H7 (cell line): ENCODE measurements around the gene GNB2. TPM values are rescaled to one million over a fixed set of nuclear protein-coding genes. Genes with fewer than 3 reads are reported as not detected.

Experiments
- DNase-seq: peaks from one replicate; pipeline ENCODE4 v3.0.0; 2012
- H3K27me3 ChIP-seq: 2 replicates; pipeline ENCODE4 v1.6.0; 2011; ENCODE audit warnings: mild to moderate bottlenecking, low read length; ENCODE audit not compliant: control insufficient read depth, insufficient read depth
- H3K36me3 ChIP-seq: replicated peaks from 2 replicates; pipeline ENCODE4 v1.5.1; 2011; ENCODE audit warnings: low read length; ENCODE audit not compliant: control insufficient read depth, insufficient read depth
- H3K4me3 ChIP-seq: 2 replicates; pipeline ENCODE4 v1.5.1; 2011; ENCODE audit warnings: low read depth, mild to moderate bottlenecking, control low read depth, low read length, moderate library complexity; ENCODE audit not compliant: insufficient read depth
- total RNA-seq: library from RNA; depleted of rRNA; stranded (reverse); fragments of >200 nt; shearing (Covaris generic); gene quantifications from 2 replicates; pipeline ENCODE4 v1.2.3, GENCODE V29; 2014

Gene GNB2
- total RNA-seq, 1 experiment from 2014 or later, result 122 TPM

DNA sequence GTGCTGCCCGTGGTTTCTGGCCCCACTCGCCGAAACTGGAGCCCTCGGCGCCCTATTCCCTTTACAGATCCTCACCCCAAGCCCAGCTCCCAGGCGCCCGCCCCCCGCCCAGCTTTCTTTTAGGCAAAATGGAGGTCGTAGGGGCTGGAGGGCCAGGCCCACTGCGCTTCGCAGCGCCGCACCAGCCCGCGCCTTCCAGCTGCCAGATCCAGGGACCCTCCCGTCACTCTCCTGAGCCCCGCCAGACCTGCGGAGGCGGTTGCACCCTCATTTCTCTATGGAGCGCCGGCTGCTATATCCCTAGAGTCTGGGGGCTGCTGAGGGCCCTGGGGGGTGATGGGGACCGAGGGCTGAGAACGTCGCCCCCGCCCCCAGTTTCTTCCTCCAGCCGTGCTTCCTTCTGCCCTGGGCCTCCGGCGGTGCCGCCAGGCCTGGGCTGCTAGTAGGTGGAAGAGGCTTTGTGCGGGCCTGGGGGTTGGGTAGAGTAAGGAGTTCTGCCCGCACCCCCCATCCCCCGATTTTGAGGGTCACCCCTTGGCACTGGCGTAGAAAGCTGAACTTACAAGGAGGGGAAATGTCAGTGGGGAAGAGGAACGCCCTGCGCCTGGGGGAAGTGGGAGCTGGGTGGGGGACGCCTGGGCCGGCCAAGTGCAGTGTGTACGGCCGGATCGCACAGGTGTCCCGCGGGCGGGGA, 1.0 kb downstream of the GNB2 start:
- Histone ChIP-seq H3K27me3 (peaks cover 5% of the 10 kb centered on the region), H3K36me3 (peaks cover 10% of the 10 kb centered on the region), H3K4me3 (peak overlapping the region; percentile 88)
- DNase-seq, result peak; percentile 81

DNA sequence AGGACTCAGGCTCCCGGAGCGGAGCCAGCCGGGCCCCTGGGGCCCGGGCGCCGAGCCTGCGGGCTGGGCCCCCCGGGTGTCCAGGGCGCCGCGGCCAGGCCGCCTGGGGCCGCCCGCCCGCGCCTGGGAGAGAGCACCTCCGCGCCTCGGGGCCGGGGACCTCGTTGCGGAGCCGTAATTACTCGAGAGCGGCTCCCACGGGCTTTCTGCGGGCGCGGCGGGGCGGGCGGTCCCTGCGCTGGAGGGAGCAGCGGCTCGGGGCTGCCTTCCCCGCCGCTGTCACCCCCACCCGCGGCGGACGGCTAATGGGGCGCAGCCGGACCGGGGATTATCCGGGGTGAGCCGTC, 1.5 kb downstream of the GNB2 start:
- H3K27me3 ChIP-seq, result peaks cover 5% of the 10 kb centered on the region
- peaks cover 10% of the 10 kb centered on the region for H3K36me3 ChIP-seq
- peak overlapping the region; percentile 88 for H3K4me3 ChIP-seq
- peak; percentile 70 for DNase-seq

DNA sequence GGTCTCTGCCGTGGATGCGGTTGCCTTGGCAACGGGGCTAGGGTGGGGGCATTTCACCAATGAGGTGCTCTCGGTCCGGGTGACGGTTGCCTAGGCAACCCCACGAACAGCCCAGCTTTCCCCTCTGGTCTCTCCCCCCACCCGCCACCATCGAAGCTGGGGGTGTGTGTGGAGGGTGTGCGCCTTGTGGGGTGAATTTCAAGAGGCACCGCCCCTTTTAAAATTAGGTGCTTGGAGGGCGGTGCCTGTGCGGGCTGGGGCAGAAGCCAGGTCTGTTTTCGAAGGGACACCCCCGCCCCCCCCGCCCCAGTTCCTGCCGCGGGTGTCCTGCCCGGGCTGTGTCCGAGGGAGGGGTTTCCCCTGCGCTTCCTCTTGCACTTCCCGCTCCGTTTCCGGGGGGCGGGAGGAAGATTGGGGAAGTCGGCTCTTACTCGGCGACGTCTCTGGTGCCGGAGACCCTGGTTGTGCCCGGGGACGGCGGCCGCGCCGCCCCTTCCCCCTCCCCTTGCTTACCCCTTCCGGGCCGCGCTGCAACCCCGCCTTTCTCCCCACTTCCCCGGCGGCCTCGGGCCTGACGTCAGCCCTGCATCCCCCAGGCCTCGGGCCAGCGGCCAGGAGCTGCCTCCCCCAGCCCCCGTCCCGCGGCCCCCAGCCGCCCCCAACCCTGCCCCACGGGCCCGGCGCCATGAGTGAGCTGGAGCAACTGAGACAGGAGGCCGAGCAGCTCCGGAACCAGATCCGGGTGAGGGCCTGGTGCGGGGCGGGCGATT, 2.2 kb downstream of the GNB2 start:
- peaks cover 10% of the 10 kb centered on the region for H3K36me3 ChIP-seq
- DNase-seq, result peak; percentile 96
- peaks cover 5% of the 10 kb centered on the region for H3K27me3 ChIP-seq

DNA sequence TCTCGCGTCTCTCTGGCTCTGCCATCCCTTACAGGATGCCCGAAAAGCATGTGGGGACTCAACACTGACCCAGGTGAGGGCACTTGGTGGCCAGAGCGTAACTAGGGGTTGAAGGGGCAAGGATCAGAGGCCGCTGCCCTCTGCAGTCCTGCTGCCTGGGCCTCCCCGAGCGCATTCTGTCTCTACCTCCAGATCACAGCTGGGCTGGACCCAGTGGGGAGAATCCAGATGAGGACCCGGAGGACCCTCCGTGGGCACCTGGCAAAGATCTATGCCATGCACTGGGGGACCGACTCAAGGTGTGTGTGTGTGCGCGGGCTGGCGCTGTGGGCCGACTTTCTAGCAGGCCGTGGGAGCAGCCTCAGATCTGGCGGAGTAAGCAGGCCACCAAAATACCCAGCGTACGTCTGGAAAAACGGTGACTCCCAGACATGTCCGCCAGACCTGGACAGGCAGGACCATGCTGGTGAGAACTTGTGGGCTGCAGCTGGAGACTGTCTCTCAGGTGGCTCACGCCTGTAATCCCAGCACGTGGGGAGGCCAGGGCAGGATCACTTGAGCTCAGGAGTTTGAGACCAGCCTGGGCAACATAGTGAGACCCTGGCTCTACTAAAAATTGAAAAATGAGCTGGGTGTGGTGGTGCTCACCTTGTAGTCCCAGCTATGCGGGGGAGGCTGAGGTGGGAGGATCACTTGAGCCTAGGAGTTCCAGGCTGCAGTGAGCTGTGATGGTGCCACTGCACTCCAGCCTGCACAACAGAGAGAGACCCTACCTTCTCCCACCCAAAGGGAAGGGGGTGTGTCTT, 3.2 kb downstream of the GNB2 start:
- Histone ChIP-seq H3K4me3 (0 out of 2 replicates have a peak overlapping the region, but pooled peaks have one; percentile 88), H3K27me3 (peaks cover 5% of the 10 kb centered on the region), H3K36me3 (peaks cover 11% of the 10 kb centered on the region)
- no peak for DNase-seq

More for the DNA sequence above, 2.2 kb downstream of the GNB2 start:
- peak overlapping the region; percentile 88 for H3K4me3 ChIP-seq

DNA sequence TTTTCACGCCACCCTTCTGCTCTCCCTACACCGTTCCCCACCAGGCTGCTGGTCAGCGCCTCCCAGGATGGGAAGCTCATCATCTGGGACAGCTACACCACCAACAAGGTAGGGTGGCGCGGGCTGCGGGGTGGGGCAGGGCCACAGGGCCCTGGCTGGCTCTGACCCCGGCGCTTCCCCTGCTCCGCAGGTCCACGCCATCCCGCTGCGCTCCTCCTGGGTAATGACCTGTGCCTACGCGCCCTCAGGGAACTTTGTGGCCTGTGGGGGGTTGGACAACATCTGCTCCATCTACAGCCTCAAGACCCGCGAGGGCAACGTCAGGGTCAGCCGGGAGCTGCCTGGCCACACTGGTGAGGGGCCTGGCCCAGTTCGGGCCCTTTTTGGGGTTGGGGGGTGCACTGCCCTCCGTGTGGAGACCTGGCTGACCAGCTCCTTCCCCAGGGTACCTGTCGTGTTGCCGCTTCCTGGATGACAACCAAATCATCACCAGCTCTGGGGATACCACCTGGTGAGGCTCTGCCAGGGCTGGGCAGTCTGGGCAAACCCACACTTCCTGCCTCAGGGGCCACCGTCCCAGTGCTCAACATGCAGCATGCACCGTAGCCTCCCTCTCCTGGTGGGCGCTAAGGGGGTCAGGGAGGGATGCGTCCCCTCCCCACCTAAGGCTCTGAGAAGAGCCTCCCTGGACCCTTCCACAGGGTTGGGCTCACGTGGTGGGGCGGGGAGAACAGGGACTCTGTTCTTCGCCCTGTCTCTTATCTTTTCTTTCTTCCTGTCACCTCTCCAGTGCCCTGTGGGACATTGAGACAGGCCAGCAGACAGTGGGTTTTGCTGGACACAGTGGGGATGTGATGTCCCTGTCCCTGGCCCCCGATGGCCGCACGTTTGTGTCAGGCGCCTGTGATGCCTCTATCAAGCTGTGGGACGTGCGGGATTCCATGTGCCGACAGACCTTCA, 4.0 kb downstream of the GNB2 start:
- peaks cover 14% of the 10 kb centered on the region for H3K36me3 ChIP-seq
- H3K4me3 ChIP-seq, result no peak overlapping the region
- DNase-seq, result peak; percentile 63
- H3K27me3 ChIP-seq, result peaks cover 1% of the 10 kb centered on the region; the same call in 1 of the 2 replicates

DNA sequence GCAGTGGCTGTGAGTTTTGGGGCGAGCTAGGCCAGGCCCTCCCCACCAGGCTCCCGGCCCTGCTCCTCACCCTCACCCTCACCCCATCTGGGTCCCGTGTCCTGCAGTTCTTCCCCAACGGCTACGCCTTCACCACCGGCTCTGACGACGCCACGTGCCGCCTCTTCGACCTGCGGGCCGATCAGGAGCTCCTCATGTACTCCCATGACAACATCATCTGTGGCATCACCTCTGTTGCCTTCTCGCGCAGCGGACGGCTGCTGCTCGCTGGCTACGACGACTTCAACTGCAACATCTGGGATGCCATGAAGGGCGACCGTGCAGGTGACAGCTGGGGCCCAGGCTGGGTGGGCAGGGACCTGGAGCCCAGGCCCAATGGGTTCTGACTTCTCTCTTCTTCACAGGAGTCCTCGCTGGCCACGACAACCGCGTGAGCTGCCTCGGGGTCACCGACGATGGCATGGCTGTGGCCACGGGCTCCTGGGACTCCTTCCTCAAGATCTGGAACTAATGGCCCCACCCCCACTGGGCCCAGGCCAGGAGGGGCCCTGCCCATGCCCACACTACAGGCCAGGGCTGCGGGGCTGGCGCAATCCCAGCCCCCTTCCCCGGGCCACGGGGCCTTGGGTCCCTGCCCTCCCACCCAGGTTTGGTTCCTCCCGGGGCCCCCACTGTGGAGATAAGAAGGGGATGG, 4.9 kb downstream of the GNB2 start:
- H3K27me3 ChIP-seq, result no peaks in the 10 kb centered on the region
- peaks cover 18% of the 10 kb centered on the region for H3K36me3 ChIP-seq
- H3K4me3 ChIP-seq, result no peak overlapping the region
- peak; percentile 78 for DNase-seq

DNA sequence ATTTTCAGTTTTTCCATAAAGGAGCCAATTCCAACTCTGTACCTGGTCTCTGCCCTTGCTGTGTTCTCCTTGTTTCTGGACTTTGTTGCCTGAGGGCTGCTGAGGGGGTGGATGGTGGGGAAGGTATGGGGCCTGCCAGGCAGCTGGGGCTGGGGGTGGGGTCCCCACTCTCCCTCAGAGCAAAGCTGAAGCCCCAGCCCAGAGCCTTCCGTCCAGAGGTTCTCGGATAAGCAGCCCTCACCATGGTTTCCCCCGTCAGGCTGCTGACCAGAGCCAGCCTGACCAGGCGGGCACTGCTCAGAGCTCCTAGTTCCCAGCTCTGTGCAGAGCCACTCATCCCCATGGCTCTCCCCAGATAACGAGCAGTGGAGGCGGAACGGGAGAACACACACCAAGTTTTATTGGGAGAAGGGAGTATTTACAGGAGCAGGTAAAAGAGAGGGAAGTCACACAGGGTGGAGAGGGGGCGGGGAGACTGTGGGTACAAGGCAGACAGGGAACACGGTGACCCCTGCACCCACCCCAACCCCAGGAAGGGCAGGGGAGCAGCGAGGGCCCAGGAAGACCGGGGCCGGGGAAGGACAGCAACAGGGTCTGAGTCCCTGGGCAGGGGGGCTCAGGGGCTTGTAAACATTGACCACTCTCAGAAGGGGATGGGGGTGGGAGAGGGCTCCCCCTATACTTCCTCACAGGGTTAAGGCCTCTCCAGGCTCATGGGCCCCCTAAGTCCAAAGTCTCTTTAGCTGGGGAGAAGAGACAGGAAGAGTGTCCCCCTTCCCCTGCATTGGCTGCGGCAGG, 5.8 kb downstream of the GNB2 start:
- Histone ChIP-seq H3K27me3 (no peaks in the 10 kb centered on the region), H3K4me3 (no peak overlapping the region), H3K36me3 (peaks cover 19% of the 10 kb centered on the region)
- peak; percentile 70 for DNase-seq

DNA sequence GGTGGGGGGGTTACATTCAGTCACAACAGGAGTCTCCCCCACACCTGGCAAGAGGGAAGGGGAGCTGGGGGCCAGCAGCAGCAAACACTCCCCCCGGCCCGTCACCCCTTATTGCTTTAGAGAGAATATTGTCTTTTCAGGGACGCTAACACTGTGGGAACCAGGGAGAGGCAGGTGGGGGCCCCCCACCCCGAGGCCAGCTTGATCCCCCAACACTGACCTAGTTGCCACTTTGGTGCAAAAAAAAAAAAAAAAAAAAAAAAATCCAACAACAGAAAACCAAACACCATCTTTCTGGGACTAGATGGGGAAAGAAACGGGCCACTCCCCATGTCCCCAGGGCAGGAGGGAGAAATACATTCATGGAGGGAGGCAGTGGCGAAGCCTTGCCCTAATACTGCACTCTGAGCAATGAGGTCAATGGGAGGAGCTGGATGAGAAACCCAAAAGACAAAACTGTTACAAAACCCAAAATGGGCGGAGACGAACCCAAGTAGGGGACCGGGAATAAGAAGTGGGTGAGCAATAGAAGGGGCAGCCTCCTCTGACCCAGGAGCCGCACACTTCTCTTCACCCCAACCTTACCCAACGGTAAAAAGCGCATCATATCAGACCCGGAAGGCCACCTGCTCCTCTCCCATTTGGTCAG, 6.5 kb downstream of the GNB2 start:
- DNase-seq, result peak; percentile 63
- Histone ChIP-seq H3K36me3 (peaks cover 24% of the 10 kb centered on the region), H3K27me3 (no peaks in the 10 kb centered on the region), H3K4me3 (no peak overlapping the region)

DNA sequence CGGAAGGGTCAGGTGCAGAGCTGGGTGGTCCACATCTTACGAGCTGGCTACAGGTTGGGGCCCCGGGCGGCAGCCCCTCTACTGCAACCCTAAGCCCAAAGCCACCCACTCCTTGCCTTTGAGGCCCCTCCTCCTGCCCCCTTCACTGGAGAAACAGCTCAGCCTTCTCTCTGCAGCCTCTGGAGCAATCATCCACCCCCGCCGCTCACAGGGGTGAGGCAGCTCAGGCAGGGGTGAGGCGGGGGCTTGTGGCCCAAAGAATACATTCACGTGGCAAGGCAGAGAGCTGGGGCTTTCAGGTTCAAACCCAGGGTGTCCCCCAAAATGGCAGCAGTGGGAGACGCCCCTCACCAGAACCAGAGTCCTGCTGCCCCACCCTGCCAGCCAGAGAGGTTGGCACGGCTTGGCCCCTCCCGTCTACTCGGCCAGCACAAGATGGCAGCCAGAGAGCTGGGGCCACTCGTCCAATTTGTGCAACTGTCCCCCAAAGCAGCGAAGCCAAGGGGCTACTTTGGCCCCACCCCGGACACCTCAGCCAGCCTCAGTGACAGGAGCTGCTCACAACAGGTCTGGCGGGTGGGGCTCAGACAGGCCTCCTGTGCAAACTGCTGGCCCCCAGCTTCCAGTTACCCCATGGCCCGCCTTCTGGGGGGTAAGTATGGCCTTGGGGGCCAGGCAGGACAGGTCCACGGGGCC, 7.2 kb downstream of the GNB2 start:
- DNase-seq, result peak; percentile 56
- H3K27me3 ChIP-seq, result no peaks in the 10 kb centered on the region
- H3K36me3 ChIP-seq, result peaks cover 29% of the 10 kb centered on the region
- no peak overlapping the region for H3K4me3 ChIP-seq

DNA sequence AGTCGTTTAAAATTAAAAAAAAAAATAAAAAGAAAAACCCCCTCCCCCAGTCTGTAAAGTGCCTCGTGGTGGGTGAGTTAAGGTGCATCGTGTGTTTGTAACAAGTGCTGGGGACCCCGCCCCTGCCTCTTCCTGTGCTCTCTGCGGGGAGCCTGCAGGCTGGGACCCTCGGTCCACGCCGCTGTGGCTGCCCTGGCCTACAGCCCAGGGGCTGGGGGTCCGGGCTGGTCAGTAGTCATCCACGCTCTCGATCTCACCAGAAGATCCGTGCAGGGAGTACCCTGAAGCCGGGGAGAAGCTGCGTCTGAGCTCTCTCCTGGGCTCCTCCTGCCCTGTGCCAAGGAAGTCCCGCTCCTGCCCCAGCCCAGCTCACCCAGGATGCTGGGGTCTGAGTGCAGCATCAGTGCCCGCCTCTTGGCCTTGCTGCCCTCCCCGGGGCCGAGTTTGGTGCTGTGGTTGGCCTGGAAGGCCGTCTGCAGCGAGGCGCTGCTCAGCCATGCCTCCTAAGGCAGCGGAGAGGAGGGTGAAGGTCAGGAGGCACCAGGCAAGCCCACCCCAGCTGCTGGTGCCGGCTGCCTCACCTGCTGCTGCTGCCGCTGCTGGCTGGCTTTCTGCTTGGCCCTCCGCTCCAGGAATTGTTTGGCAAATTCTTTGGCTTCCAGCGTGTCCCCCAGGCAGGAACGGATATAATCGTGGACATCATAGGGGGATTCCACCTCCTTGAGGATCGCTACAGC, 8.1 kb downstream of the GNB2 start:
- peak; percentile 61 for DNase-seq
- Histone ChIP-seq H3K4me3 (no peak overlapping the region), H3K27me3 (no peaks in the 10 kb centered on the region), H3K36me3 (peaks cover 32% of the 10 kb centered on the region)

DNA sequence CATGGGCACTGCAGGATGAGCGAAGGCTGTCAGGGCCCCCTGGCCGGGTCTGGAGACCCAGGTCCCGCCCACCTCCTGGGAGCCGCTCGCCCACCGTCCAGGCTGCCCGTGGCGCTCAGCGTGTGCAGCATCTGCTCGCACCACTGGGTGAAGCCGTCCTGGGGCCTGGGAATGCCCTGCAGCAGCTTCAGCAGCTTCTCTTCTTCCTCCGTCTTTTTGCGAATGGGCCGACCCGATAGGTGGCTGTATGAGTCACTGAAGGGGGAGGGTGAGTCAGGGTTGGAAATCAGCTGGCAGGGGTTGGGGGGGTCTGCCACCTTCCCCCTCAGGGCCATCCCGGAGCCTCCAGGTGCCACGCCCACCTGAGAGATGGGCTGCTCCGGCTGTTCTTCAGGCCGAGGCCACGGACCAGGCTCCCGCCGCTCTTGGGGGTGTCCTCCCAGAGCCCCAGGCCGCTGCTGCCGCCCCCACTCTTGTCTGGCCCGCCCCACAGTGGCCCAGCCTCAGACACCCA, 8.7 kb downstream of the GNB2 start:
- Histone ChIP-seq H3K4me3 (no peak overlapping the region), H3K27me3 (no peaks in the 10 kb centered on the region), H3K36me3 (peaks cover 30% of the 10 kb centered on the region)
- DNase-seq, result peak; percentile 63
